HEK293 (cell line): ENCODE measurements around the gene JAZF1.

ENCODE experiments used
- CTCF ChIA-PET: fragments of 350-600 bp; formaldehyde crosslinking; extraction: SDS; loops from one replicate; lab custom pipeline; 2021; ENCODE audit warnings: antibody characterized with exemption; lab: Yijun Ruan, JAX
- POLR2A ChIA-PET: fragments of 300-600 bp; formaldehyde crosslinking; extraction: SDS; loops from one replicate; lab custom pipeline; 2020; ENCODE audit warnings: antibody characterized with exemption, inconsistent platforms; lab: Yijun Ruan, JAX
- H3K27ac ChIP-seq: fragments of 200-500 bp; sonication (Bioruptor generic); 2 replicates; pipeline ENCODE4 v1.5.1; 2014; ENCODE audit warnings: low read depth, low read length, control low read depth, inconsistent platforms; ENCODE audit errors: extremely low read depth
- H3K36me3 ChIP-seq, 2 experiments: fragments of 200-500 bp in 1 of 2; sonication (Bioruptor generic) in 1 of 2; 1 replicate in 1 of 2; 2 replicates in 1 of 2; pipeline ENCODE4 v1.5.1; 2014 to 2017; ENCODE audit warnings: inconsistent platforms in 2 of 2, low read length in 2 of 2; ENCODE audit not compliant: control insufficient read depth in 2 of 2, insufficient read depth in 1 of 2
- H3K4me1 ChIP-seq: fragments of 200-500 bp; sonication (Bioruptor generic); 2 replicates; pipeline ENCODE4 v1.5.1; 2014; ENCODE audit warnings: mild to moderate bottlenecking, low read length, inconsistent platforms; ENCODE audit not compliant: control insufficient read depth, insufficient read depth
- H3K4me3 ChIP-seq: 2 replicates; pipeline ENCODE4 v1.5.1; 2011; ENCODE audit warnings: low read depth, mild to moderate bottlenecking, control low read depth, low read length, moderate library complexity
- H3K9me3 ChIP-seq: fragments of 200-500 bp; sonication (Bioruptor generic); 2 replicates; pipeline ENCODE4 v1.5.1; 2014; ENCODE audit warnings: low read depth, low read length, inconsistent platforms; ENCODE audit not compliant: control insufficient read depth, insufficient read depth
- BCL11B ChIP-seq: fragments of 450-650 bp; formaldehyde crosslinking; IDR thresholded peaks from 2 replicates; pipeline ENCODE4 v1.5.1; 2016; ENCODE audit warnings: low read depth, missing biosample characterization, missing genetic modification characterization
- GFI1B ChIP-seq: fragments of 450-650 bp; formaldehyde crosslinking; IDR thresholded peaks from 2 replicates; pipeline ENCODE4 v1.5.1; 2016; ENCODE audit warnings: missing biosample characterization, missing genetic modification characterization
- GLIS1 ChIP-seq: fragments of 450-650 bp; formaldehyde crosslinking; IDR thresholded peaks from 2 replicates; pipeline ENCODE4 v1.5.1; 2016; ENCODE audit warnings: missing biosample characterization, missing genetic modification characterization
- HOXC10 ChIP-seq: sonication (generic); formaldehyde crosslinking; IDR thresholded peaks from 2 replicates; pipeline ENCODE4 v1.8.1; 2023; ENCODE audit warnings: mild to moderate bottlenecking, missing genetic modification reagents
- KLF1 ChIP-seq: fragments of 450-650 bp; formaldehyde crosslinking; IDR thresholded peaks from 2 replicates; pipeline ENCODE4 v1.5.1; 2016; ENCODE audit warnings: missing biosample characterization, missing genetic modification characterization
- KLF16 ChIP-seq: fragments of 450-650 bp; formaldehyde crosslinking; IDR thresholded peaks from 2 replicates; pipeline ENCODE4 v1.5.1; 2017; ENCODE audit warnings: missing biosample characterization, missing genetic modification characterization
- MZF1 ChIP-seq: fragments of 450-650 bp; formaldehyde crosslinking; IDR thresholded peaks from 2 replicates; pipeline ENCODE4 v1.5.1; 2017; ENCODE audit warnings: missing biosample characterization, missing genetic modification characterization, borderline replicate concordance
- SETDB1 ChIP-seq: IDR thresholded peaks from one replicate; pipeline ENCODE4 v1.6.1; 2017; ENCODE audit warnings: mild to moderate bottlenecking, low read length, moderate library complexity, mixed read lengths; ENCODE audit not compliant: insufficient read length
- TCF7L2 ChIP-seq: IDR thresholded peaks from 2 replicates; pipeline ENCODE4 v1.6.1; 2011; ENCODE audit warnings: low read depth, mild to moderate bottlenecking, inconsistent platforms, low read length, moderate library complexity, borderline replicate concordance
- YY1 ChIP-seq: fragments of 450-650 bp; formaldehyde crosslinking; IDR thresholded peaks from 2 replicates; pipeline ENCODE4 v1.5.1; 2018; ENCODE audit warnings: missing biosample characterization, missing genetic modification characterization
- ZBTB17 ChIP-seq: fragments of 450-650 bp; formaldehyde crosslinking; IDR thresholded peaks from 2 replicates; pipeline ENCODE4 v1.5.1; 2016; ENCODE audit warnings: missing biosample characterization, missing genetic modification characterization
- ZBTB48 ChIP-seq: fragments of 450-650 bp; formaldehyde crosslinking; IDR thresholded peaks from 2 replicates; pipeline ENCODE4 v1.5.1; 2016; ENCODE audit warnings: missing biosample characterization, missing genetic modification characterization
- ZEB2 ChIP-seq: fragments of 450-650 bp; formaldehyde crosslinking; IDR thresholded peaks from 2 replicates; pipeline ENCODE4 v1.5.1; 2016; ENCODE audit warnings: missing biosample characterization, missing genetic modification characterization
- ZNF10 ChIP-seq: fragments of 450-650 bp; formaldehyde crosslinking; IDR thresholded peaks from 2 replicates; pipeline ENCODE4 v1.5.1; 2017; ENCODE audit warnings: missing biosample characterization, missing genetic modification characterization
- ZNF121 ChIP-seq: fragments of 450-650 bp; formaldehyde crosslinking; IDR thresholded peaks from 2 replicates; pipeline ENCODE4 v1.5.1; 2016; ENCODE audit warnings: missing biosample characterization, missing genetic modification characterization
- ZNF138 ChIP-seq: fragments of 450-650 bp; formaldehyde crosslinking; IDR thresholded peaks from 2 replicates; pipeline ENCODE4 v1.5.1; 2016; ENCODE audit warnings: missing biosample characterization, missing genetic modification characterization, borderline replicate concordance
- ZNF146 ChIP-seq: fragments of 450-650 bp; formaldehyde crosslinking; IDR thresholded peaks from 2 replicates; pipeline ENCODE4 v1.5.1; 2016; ENCODE audit warnings: missing biosample characterization, missing genetic modification characterization
- ZNF2 ChIP-seq: fragments of 450-650 bp; formaldehyde crosslinking; IDR thresholded peaks from 2 replicates; pipeline ENCODE4 v1.5.1; 2016; ENCODE audit warnings: missing biosample characterization, missing genetic modification characterization
- ZNF202 ChIP-seq: fragments of 450-650 bp; formaldehyde crosslinking; IDR thresholded peaks from 2 replicates; pipeline ENCODE4 v1.5.1; 2016; ENCODE audit warnings: missing biosample characterization, missing genetic modification characterization, borderline replicate concordance
- ZNF223 ChIP-seq: fragments of 450-650 bp; formaldehyde crosslinking; IDR thresholded peaks from 2 replicates; pipeline ENCODE4 v1.5.1; 2016; ENCODE audit warnings: missing biosample characterization, missing genetic modification characterization
- ZNF280D ChIP-seq: fragments of 450-650 bp; formaldehyde crosslinking; IDR thresholded peaks from 2 replicates; pipeline ENCODE4 v1.5.1; 2016; ENCODE audit warnings: missing biosample characterization, missing genetic modification characterization
- ZNF302 ChIP-seq: fragments of 450-650 bp; formaldehyde crosslinking; IDR thresholded peaks from 2 replicates; pipeline ENCODE4 v1.5.1; 2016; ENCODE audit warnings: missing biosample characterization, missing genetic modification characterization, low read depth
- ZNF335 ChIP-seq: fragments of 450-650 bp; formaldehyde crosslinking; conservative IDR thresholded peaks from 2 replicates; pipeline ENCODE4 v1.5.1; 2016; ENCODE audit warnings: missing biosample characterization, missing genetic modification characterization
- ZNF354C ChIP-seq: fragments of 450-650 bp; formaldehyde crosslinking; IDR thresholded peaks from 2 replicates; pipeline ENCODE4 v1.5.1; 2016; ENCODE audit warnings: missing biosample characterization, missing genetic modification characterization, low read depth, borderline replicate concordance
- ZNF433 ChIP-seq: fragments of 450-650 bp; formaldehyde crosslinking; IDR thresholded peaks from 2 replicates; pipeline ENCODE4 v1.5.1; 2016; ENCODE audit warnings: missing biosample characterization, missing genetic modification characterization, low read depth
- ZNF48 ChIP-seq: fragments of 450-650 bp; formaldehyde crosslinking; IDR thresholded peaks from 2 replicates; pipeline ENCODE4 v1.5.1; 2016; ENCODE audit warnings: missing biosample characterization, missing genetic modification characterization
- ZNF501 ChIP-seq: fragments of 450-650 bp; formaldehyde crosslinking; IDR thresholded peaks from 2 replicates; pipeline ENCODE4 v1.5.1; 2016; ENCODE audit warnings: missing biosample characterization, missing genetic modification characterization
- ZNF596 ChIP-seq: fragments of 450-650 bp; IDR thresholded peaks from 2 replicates; pipeline ENCODE4 v1.5.0; 2018; ENCODE audit warnings: missing biosample characterization, mild to moderate bottlenecking, missing genetic modification characterization, moderate library complexity
- ZNF626 ChIP-seq: fragments of 450-650 bp; sonication (Bioruptor Pico); formaldehyde crosslinking; IDR thresholded peaks from 2 replicates; pipeline ENCODE4 v1.5.1; 2018; ENCODE audit warnings: missing biosample characterization, missing genetic modification characterization, inconsistent platforms
- ZNF670 ChIP-seq: fragments of 450-650 bp; formaldehyde crosslinking; IDR thresholded peaks from 2 replicates; pipeline ENCODE4 v1.5.1; 2016; ENCODE audit warnings: missing biosample characterization, missing genetic modification characterization, low read depth
- ZNF776 ChIP-seq: fragments of 450-650 bp; formaldehyde crosslinking; IDR thresholded peaks from 2 replicates; pipeline ENCODE4 v1.5.0; 2017; ENCODE audit warnings: missing biosample characterization, missing genetic modification characterization, borderline replicate concordance
- ZSCAN18 ChIP-seq: fragments of 450-650 bp; formaldehyde crosslinking; IDR thresholded peaks from 2 replicates; pipeline ENCODE4 v1.5.1; 2016; ENCODE audit warnings: missing biosample characterization, missing genetic modification characterization
- TF ChIP-seq, protein P1 (sequence below): fragments of 450-650 bp; formaldehyde crosslinking; IDR thresholded peaks from 2 replicates; pipeline ENCODE4; 2016; ENCODE audit warnings: missing biosample characterization, missing genetic modification characterization

The JAZF1 gene

GRCh38 chr7:27839099-27839498 is 341.5 kb downstream of the JAZF1 start:
- H3K4me3 ChIP-seq: no peak overlapping the region
- no peaks in the 10 kb centered on the region for H3K9me3 ChIP-seq
- H3K4me1 ChIP-seq: no peaks in the 10 kb centered on the region
- CTCF ChIA-PET: no interaction called here
- TF ChIP-seq YY1 (tag by site-specific recombination) (no peak), ZNF626 (tag by site-specific recombination) (no peak), TCF7L2 (no peak), ZEB2 (tag by site-specific recombination) (no peak), ZNF501 (tag by site-specific recombination) (no peak), SETDB1 (no peak), ZSCAN18 (tag by site-specific recombination) (no peak), ZNF596 (tag by site-specific recombination) (no peak), ZBTB17 (tag by site-specific recombination) (no peak), HOXC10 (CRISPR knock-in tag) (no peak), ZNF121 (tag by site-specific recombination) (no peak), KLF16 (no peak), BCL11B (tag by site-specific recombination) (no peak), ZNF138 (tag by site-specific recombination) (no peak), ZNF433 (tag by site-specific recombination) (no peak), ZNF280D (tag by site-specific recombination) (no peak), ZNF10 (tag by site-specific recombination) (no peak)
- H3K27ac ChIP-seq: no peak overlapping the region
- peaks cover 0 to 17% of the 10 kb centered on the region in 2 experiments; a peak in 1 of 3 replicates for H3K36me3 ChIP-seq
- POLR2A ChIA-PET: no interaction called here

DNA sequence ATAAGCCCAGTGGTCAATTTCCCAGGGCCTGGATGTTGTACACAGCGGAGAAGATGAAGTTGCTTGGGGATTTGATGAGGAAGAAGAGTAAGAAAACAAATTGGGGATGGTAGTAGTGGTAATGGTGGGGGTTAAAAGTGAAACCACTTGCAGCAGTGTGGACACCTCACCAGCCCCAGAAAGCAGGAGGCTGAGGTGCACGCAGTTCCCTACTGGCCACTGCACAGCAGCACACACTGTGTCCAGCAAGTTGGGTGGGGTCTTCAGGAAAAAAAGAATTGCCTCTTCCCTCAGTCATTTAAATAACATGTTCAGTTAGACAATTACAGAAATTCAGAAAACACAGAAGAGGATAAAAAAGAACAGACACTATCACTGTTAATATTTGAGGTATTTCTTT is 344.1 kb downstream of the JAZF1 start:
- CTCF ChIA-PET: interaction anchor here (0.6 to 0.7 kb wide), 2 partner anchors 38 to 528 kb away, joined by 3 to 4 read pairs; no protein-coding TSS in a partner anchor
- POLR2A ChIA-PET: no interaction called here

More for the DNA sequence above, 344.1 kb downstream of the JAZF1 start:
- TF ChIP-seq ZNF433 (tag by site-specific recombination) (no peak), ZNF501 (tag by site-specific recombination) (no peak), ZBTB48 (no peak), ZNF2 (no peak), ZNF335 (no peak), GFI1B (tag by site-specific recombination) (no peak), ZNF146 (no peak), MZF1 (tag by site-specific recombination) (no peak), ZNF354C (tag by site-specific recombination) (no peak), ZNF138 (tag by site-specific recombination) (no peak), ZNF302 (tag by site-specific recombination) (no peak), ZNF670 (tag by site-specific recombination) (no peak), ZNF202 (tag by site-specific recombination) (no peak), ZNF48 (no peak), ZNF223 (tag by site-specific recombination) (no peak), KLF1 (tag by site-specific recombination) (no peak), GLIS1 (tag by site-specific recombination) (no peak), ZNF776 (tag by site-specific recombination) (no peak)
- TF ChIP-seq, protein P1, sequence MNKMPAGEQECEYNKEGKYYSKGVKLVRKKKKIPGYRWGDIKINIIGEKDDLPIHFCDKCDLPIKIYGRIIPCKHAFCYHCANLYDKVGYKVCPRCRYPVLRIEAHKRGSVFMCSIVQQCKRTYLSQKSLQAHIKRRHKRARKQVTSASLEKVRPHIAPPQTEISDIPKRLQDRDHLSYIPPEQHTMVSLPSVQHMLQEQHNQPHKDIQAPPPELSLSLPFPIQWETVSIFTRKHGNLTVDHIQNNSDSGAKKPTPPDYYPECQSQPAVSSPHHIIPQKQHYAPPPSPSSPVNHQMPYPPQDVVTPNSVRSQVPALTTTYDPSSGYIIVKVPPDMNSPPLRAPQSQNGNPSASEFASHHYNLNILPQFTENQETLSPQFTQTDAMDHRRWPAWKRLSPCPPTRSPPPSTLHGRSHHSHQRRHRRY: no peak
- H3K9me3 ChIP-seq: no peaks in the 10 kb centered on the region
- no peak overlapping the region for H3K27ac ChIP-seq
- peaks cover 11 to 26% of the 10 kb centered on the region in 2 experiments; a peak in 2 of 3 replicates for H3K36me3 ChIP-seq
- no peak overlapping the region for H3K4me3 ChIP-seq
- H3K4me1 ChIP-seq: no peaks in the 10 kb centered on the region
